Measurements from ENCODE around the gene GNAQ. TPM values are rescaled to one million over a fixed set of nuclear protein-coding genes. Genes with fewer than 3 reads are reported as not detected.

Gene GNAQ
- total RNA-seq, 3 donors from 2014 or later (not counting 1 experiment from before 2014, with no cell fraction given), result 17.8 to 51.6 (median 24.5) TPM

- peaks cover 14% of the 10 kb centered on the region for H3K4me1 ChIP-seq (ENCODE audit: control insufficient read depth, insufficient read depth, low read length)
Measured at GRCh38 chr9:78005231-78006002, 26.2 kb downstream of the GNAQ start.

GRCh38 chr9:78004478-78005229 lies 27.0 kb downstream of the GNAQ start:
- ATAC-seq, result peak in 1 of 3 donors; percentile 66
- H3K4me1 Mint-ChIP-seq, result peaks cover 35 to 38% of the 10 kb centered on the region in 2 donors
- intact Hi-C loops (cut with micrococcal nuclease), result no loop called here

More at GRCh38 chr9:78005231-78006002, 26.2 kb downstream of the GNAQ start:
- H3K27ac Mint-ChIP-seq, result no peak overlapping the region
- no peaks in the 10 kb centered on the region for H3K9me3 Mint-ChIP-seq
- H3K4me3 Mint-ChIP-seq, result no peak overlapping the region
- peaks cover 43 to 46% of the 10 kb centered on the region in 2 donors for H3K4me1 Mint-ChIP-seq
- no peak overlapping the region for H3K4me3 ChIP-seq (ENCODE audit: low read length)
- DNase-seq (no peak), ATAC-seq (no peak)
- WGBS (ENCODE audit: insufficient coverage), result 89% methylated on average over 7 of the region's 9 CpGs
- no peaks in the 10 kb centered on the region for H3K36me3 Mint-ChIP-seq
- intact Hi-C loops (cut with micrococcal nuclease), result no loop called here
- H3K9me3 ChIP-seq (ENCODE audit: control insufficient read depth, insufficient read depth, low read length), result no peaks in the 10 kb centered on the region
- H3K27me3 ChIP-seq (ENCODE audit: control insufficient read depth, insufficient read depth, low read length), result no peaks in the 10 kb centered on the region
- no peak for TF ChIP-seq CTCF (IDR thresholded peaks at IDR 0.05)
- no peaks in the 10 kb centered on the region for H3K36me3 ChIP-seq (ENCODE audit: control insufficient read depth, insufficient read depth, low read length)
- no peak overlapping the region for H3K27ac ChIP-seq (ENCODE audit: low read length)
- peaks cover 0 to 4% of the 10 kb centered on the region in 2 donors for H3K27me3 Mint-ChIP-seq (ENCODE audit: low read depth in 2 of 2)

GRCh38 chr9:78003730-78004129 lies 27.9 kb downstream of the GNAQ start:
- Histone ChIP-seq H3K4me1 (ENCODE audit: control insufficient read depth, insufficient read depth, low read length) (peaks cover 9% of the 10 kb centered on the region), H3K9me3 (ENCODE audit: control insufficient read depth, insufficient read depth, low read length) (no peaks in the 10 kb centered on the region), H3K27ac (ENCODE audit: low read length) (no peak overlapping the region), H3K36me3 (ENCODE audit: control insufficient read depth, insufficient read depth, low read length) (no peaks in the 10 kb centered on the region), H3K27me3 (ENCODE audit: control insufficient read depth, insufficient read depth, low read length) (no peaks in the 10 kb centered on the region), H3K4me3 (ENCODE audit: low read length) (no peak overlapping the region)
- ATAC-seq, result no peak
- Mint-ChIP-seq H3K4me1 (peaks cover 26 to 30% of the 10 kb centered on the region in 2 donors), H3K27me3 (ENCODE audit: low read depth in 2 of 2) (peaks cover 0 to 4% of the 10 kb centered on the region in 2 donors), H3K4me3 (no peak overlapping the region), H3K36me3 (no peaks in the 10 kb centered on the region), H3K9me3 (no peaks in the 10 kb centered on the region), H3K27ac (no peak overlapping the region)
- intact Hi-C loops (cut with micrococcal nuclease), result no loop called here
- TF ChIP-seq CTCF (IDR thresholded peaks at IDR 0.05), result no peak
- 96% methylated on average over 3 of the region's 4 CpGs for WGBS (ENCODE audit: insufficient coverage)
- DNase-seq, result no peak

More at GRCh38 chr9:78004478-78005229, 27.0 kb downstream of the GNAQ start:
- peak; percentile 15 for TF ChIP-seq CTCF (IDR thresholded peaks at IDR 0.05)
- no peaks in the 10 kb centered on the region for H3K9me3 Mint-ChIP-seq
- H3K4me3 Mint-ChIP-seq, result no peak overlapping the region
- H3K27ac ChIP-seq (ENCODE audit: low read length), result no peak overlapping the region
- H3K36me3 Mint-ChIP-seq, result no peaks in the 10 kb centered on the region
- H3K36me3 ChIP-seq (ENCODE audit: control insufficient read depth, insufficient read depth, low read length), result no peaks in the 10 kb centered on the region
- peaks cover 0 to 4% of the 10 kb centered on the region in 2 donors for H3K27me3 Mint-ChIP-seq (ENCODE audit: low read depth in 2 of 2)
- H3K4me1 ChIP-seq (ENCODE audit: control insufficient read depth, insufficient read depth, low read length), result peaks cover 14% of the 10 kb centered on the region
- DNase-seq, result peak in 1 of 2 donors; percentile 41
- H3K4me3 ChIP-seq (ENCODE audit: low read length), result no peak overlapping the region
- 87% methylated on average over 5 of the region's 6 CpGs for WGBS (ENCODE audit: insufficient coverage)
- H3K27me3 ChIP-seq (ENCODE audit: control insufficient read depth, insufficient read depth, low read length), result no peaks in the 10 kb centered on the region
- H3K9me3 ChIP-seq (ENCODE audit: control insufficient read depth, insufficient read depth, low read length), result no peaks in the 10 kb centered on the region
- H3K27ac Mint-ChIP-seq, result no peak overlapping the region

Measured in natural killer cell (primary cell).